ENCODE data around the gene CCSER1. TPM values are rescaled to one million over a fixed set of nuclear protein-coding genes. Genes with fewer than 3 reads are reported as not detected.

The CCSER1 gene
- polyA plus RNA-seq, 3 donors, result 0.09 to 0.75 (median 0.13) TPM

DNA sequence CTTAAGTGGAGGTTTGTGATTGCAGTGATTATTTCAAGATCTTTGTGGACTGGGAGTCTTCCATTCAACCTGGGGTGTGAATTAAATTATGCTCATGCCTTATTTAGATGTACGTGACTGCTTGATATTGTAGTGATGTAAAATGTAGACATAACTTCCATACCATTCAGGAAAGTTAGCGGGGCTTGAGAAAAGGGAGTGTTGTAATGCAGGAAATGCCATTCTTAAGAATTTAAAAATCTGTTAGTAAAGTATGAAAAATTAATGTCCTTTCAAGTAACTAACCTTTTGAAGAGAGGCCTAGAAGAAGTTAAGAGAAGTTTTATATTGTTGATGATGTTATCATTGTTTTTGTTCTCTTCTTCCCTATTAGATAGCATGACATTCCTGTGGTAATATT, 318.2 kb downstream of the CCSER1 start:
- Histone ChIP-seq H3K27me3 (ENCODE audit: control insufficient read depth in 2 of 2, insufficient read depth in 2 of 2, low read length in 2 of 2) (no peaks in the 10 kb centered on the region), H4K20me1 (ENCODE audit: insufficient read depth, low read length) (no peaks in the 10 kb centered on the region), H3K9me3 (replicated peaks in 1 of 2; ENCODE audit: control insufficient read depth in 1 of 2, insufficient read depth in 1 of 2, low read length in 2 of 2) (peaks cover 12 to 14% of the 10 kb centered on the region in 2 donors), H3K9ac (ENCODE audit: insufficient read depth, low read length, poor library complexity, severe bottlenecking) (no peak overlapping the region), H3K36me3 (replicated peaks in 1 of 2; ENCODE audit: control insufficient read depth in 1 of 2, insufficient read depth in 2 of 2, low read length in 2 of 2) (no peaks in the 10 kb centered on the region), H3K27ac (ENCODE audit: low read depth in 1 of 2, low read length in 2 of 2) (no peak overlapping the region), H3K4me1 (ENCODE audit: control insufficient read depth in 1 of 2, insufficient read depth in 2 of 2, low read length in 2 of 2) (no peaks in the 10 kb centered on the region), H3K4me3 (replicated peaks in 1 of 3; ENCODE audit: low read depth in 2 of 3, low read length in 3 of 3) (no peak overlapping the region), H3K4me2 (replicated peaks; ENCODE audit: extremely low read depth, low read length, poor library complexity, severe bottlenecking) (no peak overlapping the region), H3K79me2 (ENCODE audit: insufficient read depth, low read length) (no peaks in the 10 kb centered on the region), H2AFZ (ENCODE audit: insufficient read depth, low read depth, low read length, poor library complexity, severe bottlenecking) (no peak overlapping the region)
- intact Hi-C loops (cut with micrococcal nuclease), result no loop called here
- H3K4me3 Mint-ChIP-seq, result no peak overlapping the region
- peaks cover 5 to 20% (median 12%) of the 10 kb centered on the region in 7 donors for H3K9me3 Mint-ChIP-seq
- H3K4me1 Mint-ChIP-seq, result no peaks in the 10 kb centered on the region
- WGBS (ENCODE audit: insufficient coverage), result no CpG with 5 or more reads among the region's 2 CpGs
- H3K27me3 Mint-ChIP-seq (ENCODE audit: low read depth in 3 of 3), result no peaks in the 10 kb centered on the region
- DNase-seq, result no peak
- H3K36me3 Mint-ChIP-seq, result no peaks in the 10 kb centered on the region
- TF ChIP-seq, protein P1, sequence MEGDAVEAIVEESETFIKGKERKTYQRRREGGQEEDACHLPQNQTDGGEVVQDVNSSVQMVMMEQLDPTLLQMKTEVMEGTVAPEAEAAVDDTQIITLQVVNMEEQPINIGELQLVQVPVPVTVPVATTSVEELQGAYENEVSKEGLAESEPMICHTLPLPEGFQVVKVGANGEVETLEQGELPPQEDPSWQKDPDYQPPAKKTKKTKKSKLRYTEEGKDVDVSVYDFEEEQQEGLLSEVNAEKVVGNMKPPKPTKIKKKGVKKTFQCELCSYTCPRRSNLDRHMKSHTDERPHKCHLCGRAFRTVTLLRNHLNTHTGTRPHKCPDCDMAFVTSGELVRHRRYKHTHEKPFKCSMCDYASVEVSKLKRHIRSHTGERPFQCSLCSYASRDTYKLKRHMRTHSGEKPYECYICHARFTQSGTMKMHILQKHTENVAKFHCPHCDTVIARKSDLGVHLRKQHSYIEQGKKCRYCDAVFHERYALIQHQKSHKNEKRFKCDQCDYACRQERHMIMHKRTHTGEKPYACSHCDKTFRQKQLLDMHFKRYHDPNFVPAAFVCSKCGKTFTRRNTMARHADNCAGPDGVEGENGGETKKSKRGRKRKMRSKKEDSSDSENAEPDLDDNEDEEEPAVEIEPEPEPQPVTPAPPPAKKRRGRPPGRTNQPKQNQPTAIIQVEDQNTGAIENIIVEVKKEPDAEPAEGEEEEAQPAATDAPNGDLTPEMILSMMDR (IDR thresholded peaks at IDR 0.05), result no peak
- no peak overlapping the region for H3K27ac Mint-ChIP-seq

DNA sequence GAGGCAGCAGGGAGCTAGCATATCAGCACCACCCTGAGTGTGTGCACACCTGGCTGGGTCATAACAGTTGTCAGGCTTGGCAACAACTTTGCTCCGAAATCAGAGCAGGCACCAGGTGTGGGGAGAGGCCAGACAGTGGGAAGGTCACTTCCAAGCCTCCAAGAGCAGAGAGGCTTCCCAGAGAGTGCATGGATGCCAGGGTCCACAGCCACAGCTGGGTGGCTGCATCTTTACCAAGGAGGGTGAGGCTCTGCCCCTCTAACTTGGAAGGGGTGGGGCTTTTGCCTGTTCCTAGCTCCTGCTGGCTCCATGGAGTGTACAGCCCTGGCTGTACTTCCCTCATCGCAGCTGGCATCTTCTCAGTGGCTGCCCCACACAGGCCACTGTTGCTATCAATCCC, 322.4 kb downstream of the CCSER1 start:
- Histone ChIP-seq H3K9me3 (replicated peaks in 1 of 2; ENCODE audit: control insufficient read depth in 1 of 2, insufficient read depth in 1 of 2, low read length in 2 of 2) (peaks cover 26 to 29% of the 10 kb centered on the region in 2 donors), H4K20me1 (ENCODE audit: insufficient read depth, low read length) (no peaks in the 10 kb centered on the region), H3K27me3 (ENCODE audit: control insufficient read depth in 2 of 2, insufficient read depth in 2 of 2, low read length in 2 of 2) (no peaks in the 10 kb centered on the region), H3K79me2 (ENCODE audit: insufficient read depth, low read length) (no peaks in the 10 kb centered on the region), H3K4me1 (ENCODE audit: control insufficient read depth in 1 of 2, insufficient read depth in 2 of 2, low read length in 2 of 2) (no peaks in the 10 kb centered on the region), H3K9ac (ENCODE audit: insufficient read depth, low read length, poor library complexity, severe bottlenecking) (no peak overlapping the region), H3K27ac (ENCODE audit: low read depth in 1 of 2, low read length in 2 of 2) (no peak overlapping the region), H3K4me2 (replicated peaks; ENCODE audit: extremely low read depth, low read length, poor library complexity, severe bottlenecking) (no peak overlapping the region), H2AFZ (ENCODE audit: insufficient read depth, low read depth, low read length, poor library complexity, severe bottlenecking) (no peak overlapping the region), H3K36me3 (replicated peaks in 1 of 2; ENCODE audit: control insufficient read depth in 1 of 2, insufficient read depth in 2 of 2, low read length in 2 of 2) (no peaks in the 10 kb centered on the region), H3K4me3 (replicated peaks in 1 of 3; ENCODE audit: low read depth in 2 of 3, low read length in 3 of 3) (no peak overlapping the region)
- H3K4me3 Mint-ChIP-seq, result no peak overlapping the region
- H3K27me3 Mint-ChIP-seq (ENCODE audit: low read depth in 3 of 3), result no peaks in the 10 kb centered on the region
- no peak for DNase-seq
- no peak overlapping the region for H3K27ac Mint-ChIP-seq
- no peaks in the 10 kb centered on the region for H3K4me1 Mint-ChIP-seq
- WGBS (ENCODE audit: insufficient coverage), result 75% methylated on average over 1 of the region's 2 CpGs
- H3K36me3 Mint-ChIP-seq, result no peaks in the 10 kb centered on the region
- TF ChIP-seq, protein P1 (IDR thresholded peaks at IDR 0.05), result no peak
- intact Hi-C loops (cut with micrococcal nuclease), result no loop called here
- peaks cover 7 to 39% (median 15%) of the 10 kb centered on the region in 7 donors for H3K9me3 Mint-ChIP-seq

Data from CD14-positive monocyte (primary cell).